ENCODE results near the gene FAM234A.
"Not testable (repeated sequence)": the region's sequence is repeated elsewhere in the genome, so short reads cannot be mapped to it uniquely, and the experiment has no call there.

FAM234A gene

GRCh38 chr16:204046-204445, 30.6 kb upstream of the FAM234A start:
- not testable (repeated sequence) for H2BK5ac ChIP-seq (ENCODE audit: low read depth, low read length, poor library complexity); H3K27ac ChIP-seq (ENCODE audit: low read depth, low read length); H3K9ac ChIP-seq (ENCODE audit: low read length); H2AK5ac ChIP-seq (ENCODE audit: low read length); H2BK12ac ChIP-seq (ENCODE audit: low read length); H4K8ac ChIP-seq (ENCODE audit: low read depth, low read length); H3K4ac ChIP-seq (ENCODE audit: low read depth, low read length); H3K18ac ChIP-seq (ENCODE audit: low read length); DNase-seq; H3K79me1 ChIP-seq (ENCODE audit: low read length); H3K27me3 ChIP-seq (ENCODE audit: insufficient read depth, low read length); H2AFZ ChIP-seq (ENCODE audit: insufficient read depth, low read length, poor library complexity); H3K4me1 ChIP-seq (ENCODE audit: control insufficient read depth in 1 of 2, insufficient read depth in 2 of 2, low read length in 2 of 2); H3K4me3 ChIP-seq (ENCODE audit: low read depth, low read length); H3K4me2 ChIP-seq (ENCODE audit: low read length); H3K79me2 ChIP-seq (ENCODE audit: control insufficient read depth, insufficient read depth, low read length, poor library complexity); H2BK120ac ChIP-seq (ENCODE audit: insufficient read depth, low read length, poor library complexity); H3K9me3 ChIP-seq (ENCODE audit: insufficient read depth, low read depth, low read length); H3K14ac ChIP-seq (ENCODE audit: low read length); H3K23ac ChIP-seq (ENCODE audit: low read length); H4K12ac ChIP-seq (ENCODE audit: low read depth, low read length); H4K91ac ChIP-seq (ENCODE audit: low read depth, low read length)
- H3K36me3 ChIP-seq (ENCODE audit: control insufficient read depth in 1 of 2, insufficient read depth in 2 of 2, low read length in 2 of 2) = peaks cover 44 to 56% of the 10 kb centered on the region in 2 experiments
- no CpG with 5 or more reads among the region's 9 CpGs for WGBS (ENCODE audit: extremely low coverage, insufficient coverage, insufficient read length)

- H3K79me2 ChIP-seq (ENCODE audit: control insufficient read depth, insufficient read depth, low read length, poor library complexity); H3K4me3 ChIP-seq (ENCODE audit: low read depth, low read length); H2BK5ac ChIP-seq (ENCODE audit: low read depth, low read length, poor library complexity); H3K27me3 ChIP-seq (ENCODE audit: insufficient read depth, low read length); H3K14ac ChIP-seq (ENCODE audit: low read length); H3K4me1 ChIP-seq (ENCODE audit: control insufficient read depth in 1 of 2, insufficient read depth in 2 of 2, low read length in 2 of 2); H3K4me2 ChIP-seq (ENCODE audit: low read length); H3K27ac ChIP-seq (ENCODE audit: low read depth, low read length); H3K79me1 ChIP-seq (ENCODE audit: low read length); DNase-seq; H2AK5ac ChIP-seq (ENCODE audit: low read length); H2BK120ac ChIP-seq (ENCODE audit: insufficient read depth, low read length, poor library complexity); H4K8ac ChIP-seq (ENCODE audit: low read depth, low read length); H2BK12ac ChIP-seq (ENCODE audit: low read length); H4K91ac ChIP-seq (ENCODE audit: low read depth, low read length); H4K12ac ChIP-seq (ENCODE audit: low read depth, low read length); H3K4ac ChIP-seq (ENCODE audit: low read depth, low read length); H3K18ac ChIP-seq (ENCODE audit: low read length); H3K9me3 ChIP-seq (ENCODE audit: insufficient read depth, low read depth, low read length); H2AFZ ChIP-seq (ENCODE audit: insufficient read depth, low read length, poor library complexity); H3K23ac ChIP-seq (ENCODE audit: low read length); H3K9ac ChIP-seq (ENCODE audit: low read length): not testable (repeated sequence)
- no CpG with 5 or more reads among the region's 4 CpGs for WGBS (ENCODE audit: extremely low coverage, insufficient coverage, insufficient read length)
- H3K36me3 ChIP-seq (ENCODE audit: control insufficient read depth in 1 of 2, insufficient read depth in 2 of 2, low read length in 2 of 2) = peaks cover 50 to 65% of the 10 kb centered on the region in 2 experiments
Observed at GRCh38 chr16:209359-209758, 25.3 kb upstream of the FAM234A start.

- not testable (repeated sequence) for H3K14ac ChIP-seq (ENCODE audit: low read length); H3K9ac ChIP-seq (ENCODE audit: low read length)
Observed at GRCh38 chr16:211631-212180, 22.9 kb upstream of the FAM234A start.

GRCh38 chr16:212999-213398, 21.6 kb upstream of the FAM234A start:
- Histone ChIP-seq H3K14ac (ENCODE audit: low read length) (no peak overlapping the region), H2BK12ac (ENCODE audit: low read length) (no peak overlapping the region), H3K79me2 (ENCODE audit: control insufficient read depth, insufficient read depth, low read length, poor library complexity) (peaks cover 4% of the 10 kb centered on the region), H3K4me2 (ENCODE audit: low read length) (no peak overlapping the region), H3K79me1 (ENCODE audit: low read length) (no peaks in the 10 kb centered on the region), H3K36me3 (ENCODE audit: control insufficient read depth in 1 of 2, insufficient read depth in 2 of 2, low read length in 2 of 2) (peaks cover 65 to 69% of the 10 kb centered on the region in 2 experiments), H4K91ac (ENCODE audit: low read depth, low read length) (no peak overlapping the region), H3K9me3 (ENCODE audit: insufficient read depth, low read depth, low read length) (no peaks in the 10 kb centered on the region), H4K12ac (ENCODE audit: low read depth, low read length) (no peak overlapping the region), H3K18ac (ENCODE audit: low read length) (no peak overlapping the region), H3K4me1 (ENCODE audit: control insufficient read depth in 1 of 2, insufficient read depth in 2 of 2, low read length in 2 of 2) (no peaks in the 10 kb centered on the region), H3K27ac (ENCODE audit: low read depth, low read length) (no peak overlapping the region), H3K4ac (ENCODE audit: low read depth, low read length) (no peak overlapping the region), H3K4me3 (ENCODE audit: low read depth, low read length) (no peak overlapping the region), H2AK5ac (ENCODE audit: low read length) (no peak overlapping the region), H2AFZ (ENCODE audit: insufficient read depth, low read length, poor library complexity) (no peak overlapping the region), H2BK5ac (ENCODE audit: low read depth, low read length, poor library complexity) (no peak overlapping the region), H3K9ac (ENCODE audit: low read length) (no peak overlapping the region), H3K27me3 (ENCODE audit: insufficient read depth, low read length) (no peaks in the 10 kb centered on the region), H2BK120ac (ENCODE audit: insufficient read depth, low read length, poor library complexity) (no peak overlapping the region), H3K23ac (ENCODE audit: low read length) (no peak overlapping the region), H4K8ac (ENCODE audit: low read depth, low read length) (no peak overlapping the region)
- no CpG with 5 or more reads among the region's 3 CpGs for WGBS (ENCODE audit: extremely low coverage, insufficient coverage, insufficient read length)
- DNase-seq = no peak

More at GRCh38 chr16:211631-212180, 22.9 kb upstream of the FAM234A start:
- not testable (repeated sequence) for H3K27me3 ChIP-seq (ENCODE audit: insufficient read depth, low read length); H3K79me2 ChIP-seq (ENCODE audit: control insufficient read depth, insufficient read depth, low read length, poor library complexity); H3K4me1 ChIP-seq (ENCODE audit: control insufficient read depth in 1 of 2, insufficient read depth in 2 of 2, low read length in 2 of 2); H3K4me3 ChIP-seq (ENCODE audit: low read depth, low read length); H2AFZ ChIP-seq (ENCODE audit: insufficient read depth, low read length, poor library complexity); H4K8ac ChIP-seq (ENCODE audit: low read depth, low read length); H3K79me1 ChIP-seq (ENCODE audit: low read length); H2BK12ac ChIP-seq (ENCODE audit: low read length); H4K91ac ChIP-seq (ENCODE audit: low read depth, low read length); H3K18ac ChIP-seq (ENCODE audit: low read length); DNase-seq; H2BK5ac ChIP-seq (ENCODE audit: low read depth, low read length, poor library complexity); H3K27ac ChIP-seq (ENCODE audit: low read depth, low read length); H2BK120ac ChIP-seq (ENCODE audit: insufficient read depth, low read length, poor library complexity); H2AK5ac ChIP-seq (ENCODE audit: low read length); H4K12ac ChIP-seq (ENCODE audit: low read depth, low read length); H3K4me2 ChIP-seq (ENCODE audit: low read length); H3K9me3 ChIP-seq (ENCODE audit: insufficient read depth, low read depth, low read length)
- Histone ChIP-seq H3K36me3 (ENCODE audit: control insufficient read depth in 1 of 2, insufficient read depth in 2 of 2, low read length in 2 of 2) (peaks cover 65 to 67% of the 10 kb centered on the region in 2 experiments), H3K4ac (ENCODE audit: low read depth, low read length) (peak overlapping the region; percentile 43), H3K23ac (ENCODE audit: low read length) (peak overlapping the region; percentile 54)
- no CpG with 5 or more reads among the region's 14 CpGs for WGBS (ENCODE audit: extremely low coverage, insufficient coverage, insufficient read length)
